ENCODE measurements around the gene CA7.

The CA7 gene

DNA sequence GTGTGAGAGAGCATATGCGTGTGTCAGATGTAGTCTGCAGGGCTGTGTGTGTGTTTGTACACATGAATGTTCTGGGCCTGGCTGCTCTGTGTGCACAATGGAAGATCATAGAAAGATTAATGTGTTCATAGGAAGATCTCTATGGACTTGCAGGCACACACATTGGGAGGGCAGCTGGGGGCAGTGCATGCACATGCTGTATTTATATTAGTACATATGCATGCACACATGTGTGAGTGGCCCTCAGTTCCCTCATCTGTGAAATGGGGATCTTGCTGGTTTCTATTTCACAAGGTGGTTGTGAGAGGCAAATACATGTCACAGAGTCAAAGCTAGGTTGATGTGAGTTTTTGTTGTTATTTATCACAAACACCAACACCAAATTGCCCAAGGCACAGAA lies 2.1 kb downstream of the CA7 start:
- Histone ChIP-seq H3K27me3 (ENCODE audit: control insufficient read depth, insufficient read depth, low read length) (peaks cover 59% of the 10 kb centered on the region), H3K27ac (ENCODE audit: low read depth, low read length) (no peak overlapping the region), H3K4me3 (ENCODE audit: low read depth, low read length) (no peak overlapping the region), H3K4me1 (ENCODE audit: control insufficient read depth, insufficient read depth, low read length) (no peaks in the 10 kb centered on the region), H3K9ac (ENCODE audit: low read depth, low read length) (no peak overlapping the region), H3K36me3 (ENCODE audit: control insufficient read depth, insufficient read depth, low read length) (no peaks in the 10 kb centered on the region), H3K9me3 (ENCODE audit: control insufficient read depth, insufficient read depth, low read length) (no peaks in the 10 kb centered on the region)

DNA sequence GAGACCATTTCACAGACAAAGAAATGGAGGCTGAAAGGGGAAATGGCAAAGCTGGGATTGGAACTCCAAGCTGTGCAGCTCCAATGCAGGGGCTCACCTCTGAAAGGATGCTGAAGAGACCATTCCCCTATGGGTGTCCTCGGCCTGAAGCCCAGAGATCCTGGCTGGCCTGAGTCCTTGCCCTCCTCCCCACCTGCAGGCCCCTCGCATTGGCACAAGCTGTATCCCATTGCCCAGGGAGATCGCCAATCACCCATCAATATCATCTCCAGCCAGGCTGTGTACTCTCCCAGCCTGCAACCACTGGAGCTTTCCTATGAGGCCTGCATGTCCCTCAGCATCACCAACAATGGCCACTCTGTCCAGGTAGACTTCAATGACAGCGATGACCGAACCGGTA lies 2.6 kb downstream of the CA7 start:
- H3K27me3 ChIP-seq (ENCODE audit: control insufficient read depth, insufficient read depth, low read length): peaks cover 55% of the 10 kb centered on the region

GRCh38 chr16:66847533-66848067 lies 3.4 kb downstream of the CA7 start:
- no peaks in the 10 kb centered on the region for H3K9me3 ChIP-seq (ENCODE audit: control insufficient read depth, insufficient read depth, low read length)
- H3K27ac ChIP-seq (ENCODE audit: low read depth, low read length): no peak overlapping the region
- H3K36me3 ChIP-seq (ENCODE audit: control insufficient read depth, insufficient read depth, low read length): no peaks in the 10 kb centered on the region
- no peak overlapping the region for H3K4me3 ChIP-seq (ENCODE audit: low read depth, low read length)
- H3K9ac ChIP-seq (ENCODE audit: low read depth, low read length): no peak overlapping the region
- peaks cover 50% of the 10 kb centered on the region for H3K27me3 ChIP-seq (ENCODE audit: control insufficient read depth, insufficient read depth, low read length)
- H3K4me1 ChIP-seq (ENCODE audit: control insufficient read depth, insufficient read depth, low read length): no peaks in the 10 kb centered on the region

More for the DNA sequence above, 2.6 kb downstream of the CA7 start:
- H3K4me1 ChIP-seq (ENCODE audit: control insufficient read depth, insufficient read depth, low read length): no peaks in the 10 kb centered on the region
- H3K9ac ChIP-seq (ENCODE audit: low read depth, low read length): no peak overlapping the region
- H3K9me3 ChIP-seq (ENCODE audit: control insufficient read depth, insufficient read depth, low read length): no peaks in the 10 kb centered on the region
- H3K4me3 ChIP-seq (ENCODE audit: low read depth, low read length): no peak overlapping the region
- no peak overlapping the region for H3K27ac ChIP-seq (ENCODE audit: low read depth, low read length)
- no peaks in the 10 kb centered on the region for H3K36me3 ChIP-seq (ENCODE audit: control insufficient read depth, insufficient read depth, low read length)

DNA sequence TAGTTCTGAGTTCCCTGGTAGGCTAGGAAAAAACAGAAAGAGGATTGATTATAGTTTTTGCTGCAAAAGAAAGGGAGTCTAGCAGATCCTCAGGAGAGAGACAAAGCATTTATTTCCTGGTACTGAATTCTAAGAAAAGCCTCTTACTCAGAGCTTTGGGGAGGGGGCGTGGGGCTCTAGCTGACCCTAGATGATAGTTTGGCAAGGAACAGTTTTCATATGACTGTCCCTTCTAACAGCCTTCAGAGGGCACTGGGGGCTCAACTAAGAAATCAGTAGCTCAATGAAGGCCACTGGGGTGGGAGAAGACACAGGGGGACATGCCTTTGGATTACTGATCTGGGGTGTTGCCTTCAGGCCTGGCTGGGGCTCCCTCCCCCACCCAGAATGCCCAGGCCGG lies 4.0 kb downstream of the CA7 start:
- Histone ChIP-seq H3K36me3 (ENCODE audit: control insufficient read depth, insufficient read depth, low read length) (no peaks in the 10 kb centered on the region), H3K27ac (ENCODE audit: low read depth, low read length) (no peak overlapping the region), H3K9ac (ENCODE audit: low read depth, low read length) (no peak overlapping the region), H3K4me3 (ENCODE audit: low read depth, low read length) (no peak overlapping the region), H3K9me3 (ENCODE audit: control insufficient read depth, insufficient read depth, low read length) (no peaks in the 10 kb centered on the region), H3K4me1 (ENCODE audit: control insufficient read depth, insufficient read depth, low read length) (no peaks in the 10 kb centered on the region), H3K27me3 (ENCODE audit: control insufficient read depth, insufficient read depth, low read length) (peaks cover 45% of the 10 kb centered on the region)

- H3K4me3 ChIP-seq (ENCODE audit: low read depth, low read length): no peak overlapping the region
- no peak overlapping the region for H3K27ac ChIP-seq (ENCODE audit: low read depth, low read length)
- H3K4me1 ChIP-seq (ENCODE audit: control insufficient read depth, insufficient read depth, low read length): no peaks in the 10 kb centered on the region
- H3K27me3 ChIP-seq (ENCODE audit: control insufficient read depth, insufficient read depth, low read length): peaks cover 36% of the 10 kb centered on the region
- H3K9me3 ChIP-seq (ENCODE audit: control insufficient read depth, insufficient read depth, low read length): no peaks in the 10 kb centered on the region
- H3K9ac ChIP-seq (ENCODE audit: low read depth, low read length): no peak overlapping the region
- H3K36me3 ChIP-seq (ENCODE audit: control insufficient read depth, insufficient read depth, low read length): no peaks in the 10 kb centered on the region
Measured at GRCh38 chr16:66849021-66849420, 4.8 kb downstream of the CA7 start.

GRCh38 chr16:66849549-66849948 lies 5.3 kb downstream of the CA7 start:
- no peaks in the 10 kb centered on the region for H3K9me3 ChIP-seq (ENCODE audit: control insufficient read depth, insufficient read depth, low read length)
- no peak overlapping the region for H3K9ac ChIP-seq (ENCODE audit: low read depth, low read length)
- no peak overlapping the region for H3K27ac ChIP-seq (ENCODE audit: low read depth, low read length)
- H3K4me1 ChIP-seq (ENCODE audit: control insufficient read depth, insufficient read depth, low read length): no peaks in the 10 kb centered on the region
- H3K4me3 ChIP-seq (ENCODE audit: low read depth, low read length): no peak overlapping the region
- H3K36me3 ChIP-seq (ENCODE audit: control insufficient read depth, insufficient read depth, low read length): no peaks in the 10 kb centered on the region
- peaks cover 31% of the 10 kb centered on the region for H3K27me3 ChIP-seq (ENCODE audit: control insufficient read depth, insufficient read depth, low read length)

DNA sequence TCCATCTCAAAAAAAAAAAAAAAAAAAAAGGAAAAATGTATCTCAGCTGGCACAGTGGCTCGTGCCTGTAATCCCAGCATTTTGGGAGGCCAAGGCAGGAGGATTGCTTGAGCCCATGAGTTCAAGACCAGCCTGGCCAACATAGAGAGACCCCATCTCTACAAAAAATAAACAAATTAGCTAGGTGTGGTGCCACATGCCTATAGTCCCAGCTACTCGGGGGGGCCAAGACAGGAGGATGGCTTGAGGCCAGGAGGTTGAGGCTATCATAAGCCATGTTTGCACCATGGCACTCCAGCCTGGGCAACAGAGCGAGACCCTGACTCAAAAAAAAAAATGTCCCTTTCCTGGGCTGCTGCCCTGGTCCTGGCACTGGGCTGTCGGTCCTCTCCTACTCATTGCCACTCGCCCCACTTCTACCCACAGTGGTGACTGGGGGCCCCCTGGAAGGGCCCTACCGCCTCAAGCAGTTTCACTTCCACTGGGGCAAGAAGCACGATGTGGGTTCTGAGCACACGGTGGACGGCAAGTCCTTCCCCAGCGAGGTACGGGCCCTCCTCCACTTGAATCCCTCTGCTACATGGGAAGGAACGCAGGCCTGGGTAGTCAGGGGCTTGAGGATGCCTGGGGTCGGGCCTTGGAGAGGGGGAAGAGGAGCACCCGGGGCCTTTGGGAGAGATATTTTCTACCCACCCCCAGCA lies 6.1 kb downstream of the CA7 start:
- Histone ChIP-seq H3K4me3 (ENCODE audit: low read depth, low read length) (no peak overlapping the region), H3K36me3 (ENCODE audit: control insufficient read depth, insufficient read depth, low read length) (no peaks in the 10 kb centered on the region), H3K9me3 (ENCODE audit: control insufficient read depth, insufficient read depth, low read length) (no peaks in the 10 kb centered on the region), H3K9ac (ENCODE audit: low read depth, low read length) (no peak overlapping the region), H3K27me3 (ENCODE audit: control insufficient read depth, insufficient read depth, low read length) (peaks cover 24% of the 10 kb centered on the region), H3K27ac (ENCODE audit: low read depth, low read length) (no peak overlapping the region), H3K4me1 (ENCODE audit: control insufficient read depth, insufficient read depth, low read length) (no peaks in the 10 kb centered on the region)

DNA sequence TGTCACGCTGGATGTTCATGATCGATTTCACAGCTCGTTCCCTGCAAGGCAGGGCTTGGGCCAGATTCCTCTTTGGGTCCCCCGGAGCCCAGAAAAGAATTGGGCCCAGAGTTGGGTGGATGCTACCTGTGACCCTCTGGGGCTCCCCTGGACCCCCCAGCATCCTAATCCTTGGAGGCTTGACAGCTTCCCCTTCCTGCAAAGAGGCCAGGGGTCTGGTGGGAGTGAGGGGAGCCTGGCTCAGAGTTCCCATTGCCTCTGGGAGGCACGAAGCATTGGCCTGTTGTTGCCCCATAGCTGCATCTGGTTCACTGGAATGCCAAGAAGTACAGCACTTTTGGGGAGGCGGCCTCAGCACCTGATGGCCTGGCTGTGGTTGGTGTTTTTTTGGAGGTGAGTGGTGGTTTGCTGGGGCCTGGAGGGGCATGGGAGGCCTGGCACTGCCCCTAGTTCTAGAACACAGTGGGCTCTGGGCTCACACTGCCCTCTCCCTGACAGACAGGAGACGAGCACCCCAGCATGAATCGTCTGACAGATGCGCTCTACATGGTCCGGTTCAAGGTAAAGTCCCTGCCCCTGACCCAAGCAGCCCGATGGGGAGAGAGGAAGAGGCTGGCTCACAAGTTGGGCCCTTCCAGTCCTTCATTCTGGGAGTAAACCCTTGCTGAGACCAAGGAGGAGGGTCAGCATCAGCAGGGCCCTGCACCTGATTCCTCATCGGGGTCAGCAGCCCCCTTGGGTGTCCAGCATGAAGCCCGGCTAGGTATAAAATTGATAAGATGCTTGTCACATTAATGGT lies 7.2 kb downstream of the CA7 start:
- no peak overlapping the region for H3K4me3 ChIP-seq (ENCODE audit: low read depth, low read length)
- H3K27me3 ChIP-seq (ENCODE audit: control insufficient read depth, insufficient read depth, low read length): peaks cover 13% of the 10 kb centered on the region
- no peak overlapping the region for H3K27ac ChIP-seq (ENCODE audit: low read depth, low read length)
- no peaks in the 10 kb centered on the region for H3K9me3 ChIP-seq (ENCODE audit: control insufficient read depth, insufficient read depth, low read length)
- H3K9ac ChIP-seq (ENCODE audit: low read depth, low read length): no peak overlapping the region
- no peaks in the 10 kb centered on the region for H3K36me3 ChIP-seq (ENCODE audit: control insufficient read depth, insufficient read depth, low read length)
- H3K4me1 ChIP-seq (ENCODE audit: control insufficient read depth, insufficient read depth, low read length): no peaks in the 10 kb centered on the region

GRCh38 chr16:66853261-66854139 lies 9.3 kb downstream of the CA7 start:
- H3K27me3 ChIP-seq (ENCODE audit: control insufficient read depth, insufficient read depth, low read length): no peaks in the 10 kb centered on the region
- H3K4me1 ChIP-seq (ENCODE audit: control insufficient read depth, insufficient read depth, low read length): no peaks in the 10 kb centered on the region
- no peak overlapping the region for H3K4me3 ChIP-seq (ENCODE audit: low read depth, low read length)
- H3K36me3 ChIP-seq (ENCODE audit: control insufficient read depth, insufficient read depth, low read length): no peaks in the 10 kb centered on the region
- H3K27ac ChIP-seq (ENCODE audit: low read depth, low read length): no peak overlapping the region
- H3K9ac ChIP-seq (ENCODE audit: low read depth, low read length): no peak overlapping the region
- H3K9me3 ChIP-seq (ENCODE audit: control insufficient read depth, insufficient read depth, low read length): no peaks in the 10 kb centered on the region

- H3K27me3 ChIP-seq (ENCODE audit: control insufficient read depth, insufficient read depth, low read length): no peaks in the 10 kb centered on the region
- no peak overlapping the region for H3K27ac ChIP-seq (ENCODE audit: low read depth, low read length)
- H3K9me3 ChIP-seq (ENCODE audit: control insufficient read depth, insufficient read depth, low read length): no peaks in the 10 kb centered on the region
Measured at GRCh38 chr16:66856184-66856730, 12.0 kb downstream of the CA7 start.

More at GRCh38 chr16:66856184-66856730, 12.0 kb downstream of the CA7 start:
- no peaks in the 10 kb centered on the region for H3K4me1 ChIP-seq (ENCODE audit: control insufficient read depth, insufficient read depth, low read length)
- H3K9ac ChIP-seq (ENCODE audit: low read depth, low read length): no peak overlapping the region
- no peak overlapping the region for H3K4me3 ChIP-seq (ENCODE audit: low read depth, low read length)
- H3K36me3 ChIP-seq (ENCODE audit: control insufficient read depth, insufficient read depth, low read length): no peaks in the 10 kb centered on the region
